ENCODE results near the gene RGS19.

RGS19 gene

DNA sequence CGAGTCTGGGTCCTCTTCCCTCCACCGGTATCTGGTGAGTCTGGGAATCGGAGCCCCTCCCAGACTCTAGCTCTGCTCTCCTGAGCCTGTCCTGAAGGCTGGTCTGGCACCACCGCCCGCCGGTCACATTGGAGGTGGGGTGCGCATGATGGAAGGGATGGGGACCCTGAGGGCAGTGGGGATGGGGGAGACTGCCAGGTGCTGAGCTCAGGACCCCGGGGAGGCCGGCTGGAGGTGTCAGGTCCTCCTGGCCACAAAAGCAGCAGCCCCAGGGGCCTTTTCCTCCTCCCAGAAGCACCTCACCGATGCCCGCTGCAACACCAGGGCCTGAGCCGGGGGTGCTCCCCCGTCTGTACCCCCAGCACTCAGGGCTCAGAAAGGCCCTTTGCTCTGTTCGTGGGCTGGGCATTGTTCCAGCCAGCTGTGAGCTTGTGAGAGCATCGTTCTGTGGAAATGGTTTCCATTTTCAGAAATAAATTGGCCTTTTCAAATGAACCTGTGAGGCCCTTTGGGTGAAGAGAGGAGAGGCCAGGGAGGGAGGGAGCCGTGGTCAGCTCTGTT, 30.6 kb upstream of the RGS19 start:
- DNase-seq (ENCODE audit: low read depth, low spot score) = no peak
- no peak overlapping the region for H3K4me3 ChIP-seq (ENCODE audit: low read length)

DNA sequence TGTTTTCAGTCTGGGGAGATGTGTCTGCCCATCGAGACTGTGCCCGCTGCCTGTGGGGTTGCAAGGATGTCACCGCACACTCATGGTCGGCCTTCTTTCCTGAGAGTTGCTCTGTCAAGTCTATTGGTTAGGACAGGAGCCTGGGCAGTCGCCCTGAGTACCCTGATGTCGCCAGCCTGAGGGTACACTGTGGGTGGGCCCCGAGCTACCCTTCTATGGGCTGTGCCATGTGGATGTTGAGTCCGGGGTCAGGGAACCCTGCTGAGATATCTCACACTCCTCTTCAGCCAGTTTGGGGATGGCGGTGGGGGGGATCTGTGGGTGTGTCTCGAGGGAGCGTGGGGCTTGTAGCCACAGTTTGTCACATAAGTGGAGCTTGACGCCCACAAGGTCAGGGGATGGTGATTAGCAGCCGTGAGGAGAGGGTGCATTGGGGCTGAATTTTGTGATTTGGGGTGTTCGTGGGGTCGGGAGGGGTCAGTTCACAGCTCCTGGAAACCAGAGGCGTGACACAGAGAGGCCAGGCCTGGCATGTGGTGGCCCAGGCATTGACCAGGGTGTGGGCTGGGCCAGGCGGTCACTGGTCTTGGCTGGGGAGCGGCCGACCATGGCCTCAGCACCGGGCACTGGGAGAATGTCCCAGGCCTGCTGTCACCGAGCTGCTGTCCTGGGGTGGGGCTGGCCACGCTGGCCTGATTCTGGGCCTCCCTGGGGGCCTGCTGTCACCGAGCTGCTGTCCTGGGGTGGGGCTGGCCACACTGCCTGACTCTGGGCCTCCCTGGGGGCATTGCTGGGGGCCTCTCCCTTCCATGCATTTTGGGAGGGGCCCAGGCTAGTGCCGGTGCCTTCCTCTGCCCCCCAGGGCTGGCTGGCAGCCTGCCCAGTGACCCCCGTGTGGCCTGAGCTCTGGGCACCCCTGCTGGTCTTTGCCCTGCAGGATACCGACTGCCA, 29.7 kb upstream of the RGS19 start:
- no peak for DNase-seq (ENCODE audit: low read depth, low spot score)
- H3K4me3 ChIP-seq (ENCODE audit: low read length) = no peak overlapping the region

DNA sequence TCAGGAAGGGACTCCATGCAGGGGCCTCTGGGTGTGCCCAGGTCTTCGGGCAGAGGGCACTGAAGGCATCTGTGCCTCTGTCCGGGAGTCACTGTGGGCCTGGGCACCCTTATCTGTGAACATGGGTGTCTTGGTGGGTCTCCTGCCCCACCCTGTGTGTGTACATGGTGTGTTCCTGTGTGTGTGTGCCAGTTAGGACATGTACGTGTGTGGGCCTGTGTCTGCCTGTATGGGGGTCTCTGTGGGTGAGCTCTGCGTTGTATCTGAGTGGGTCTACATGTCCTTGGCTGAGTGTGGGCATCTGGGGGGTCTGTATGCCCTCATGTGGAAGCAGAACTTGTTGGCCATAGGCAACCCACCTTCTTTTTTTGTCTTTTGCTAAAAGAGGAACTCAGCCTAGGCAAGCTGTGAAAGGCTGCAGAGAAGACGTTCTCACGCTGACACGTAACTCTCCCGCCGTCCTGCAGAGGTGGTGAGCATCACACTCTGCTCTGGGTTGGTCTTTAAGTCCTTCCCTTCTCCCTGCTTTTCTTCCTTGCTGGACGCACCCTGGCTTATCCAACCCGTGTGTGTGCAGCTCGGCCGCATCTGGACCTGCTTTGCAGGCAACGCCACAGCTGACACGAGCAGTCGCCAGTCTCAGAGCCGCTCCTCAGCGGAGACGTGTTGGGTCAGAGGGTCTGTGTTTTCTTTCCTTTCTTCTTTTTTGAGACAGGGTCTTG, 28.6 kb upstream of the RGS19 start:
- DNase-seq (ENCODE audit: low read depth, low spot score) = no peak
- no peak overlapping the region for H3K4me3 ChIP-seq (ENCODE audit: low read length)

DNA sequence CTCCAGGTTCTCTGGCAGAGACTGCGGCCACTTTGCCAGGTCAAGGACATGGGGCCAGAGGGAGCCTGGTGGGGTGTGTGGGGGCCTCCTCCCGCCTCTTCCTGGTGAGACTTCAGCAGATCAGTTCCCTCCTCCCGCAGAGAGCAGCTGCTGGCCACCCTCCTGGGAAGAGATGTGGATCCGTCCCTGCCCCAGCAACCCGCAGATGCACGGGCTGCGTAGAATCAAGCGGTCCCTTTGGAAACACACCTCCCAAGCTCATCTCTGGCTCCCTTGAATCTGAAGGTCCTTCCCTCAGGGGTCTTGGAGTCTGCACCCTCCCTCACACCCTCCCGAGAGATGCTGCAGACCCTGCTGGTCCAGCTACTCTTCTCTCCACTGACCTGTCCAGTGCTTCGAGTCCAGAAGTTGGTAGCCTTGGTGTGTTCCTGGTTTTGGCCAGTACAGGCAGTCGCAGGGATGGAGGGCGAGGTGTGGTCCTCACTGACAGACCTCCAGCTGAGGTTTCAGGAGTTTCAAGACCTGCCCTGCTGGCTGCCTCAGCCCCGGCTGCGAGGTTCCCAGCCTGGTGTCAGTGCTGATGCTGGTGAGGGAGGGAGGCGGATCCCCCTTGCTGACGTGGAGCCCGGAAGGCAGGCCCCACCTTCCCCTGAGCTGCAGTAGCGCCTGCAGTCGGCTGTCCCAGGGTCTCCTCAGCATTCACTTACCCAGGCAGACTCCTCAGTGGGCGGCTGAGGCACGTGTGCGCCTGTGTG, 27.8 kb upstream of the RGS19 start, which contains the start of gene NPBWR2:
NPBWR2 (minus strand) TSS at position 585 of the 755 bp plus-strand sequence. CDS start 734 bp downstream, outside the sequence.
- no peak for DNase-seq (ENCODE audit: low read depth, low spot score)
- no peak within 1 kb of the TSS for H3K4me3 ChIP-seq (ENCODE audit: low read length)

DNA sequence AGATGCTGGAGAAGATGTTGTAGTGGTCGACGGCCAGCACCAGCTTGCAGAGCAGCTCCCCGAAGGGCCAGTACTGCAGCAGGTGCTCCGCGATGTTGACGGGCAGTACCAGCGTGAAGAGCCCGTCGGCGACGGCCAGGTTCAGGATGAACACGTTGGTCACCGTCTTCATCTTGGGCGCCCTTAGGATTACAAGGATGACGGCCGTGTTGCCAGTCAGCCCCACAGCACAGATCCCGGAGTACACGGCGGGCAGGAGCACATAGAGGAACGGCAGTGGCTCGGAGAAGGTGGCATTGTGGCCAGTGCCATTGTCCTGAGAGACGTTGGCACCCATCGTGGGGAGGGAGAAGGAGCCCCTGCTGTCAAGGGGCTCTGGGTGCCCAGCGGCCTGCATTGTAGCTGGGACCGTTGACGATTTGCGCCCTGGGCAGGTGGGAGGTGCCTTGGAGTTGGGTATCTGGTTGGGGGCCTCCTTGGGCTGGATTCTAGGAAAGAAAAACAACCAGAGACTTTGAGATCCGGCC, 27.2 kb upstream of the RGS19 start:
- no peak for DNase-seq (ENCODE audit: low read depth, low spot score)

DNA sequence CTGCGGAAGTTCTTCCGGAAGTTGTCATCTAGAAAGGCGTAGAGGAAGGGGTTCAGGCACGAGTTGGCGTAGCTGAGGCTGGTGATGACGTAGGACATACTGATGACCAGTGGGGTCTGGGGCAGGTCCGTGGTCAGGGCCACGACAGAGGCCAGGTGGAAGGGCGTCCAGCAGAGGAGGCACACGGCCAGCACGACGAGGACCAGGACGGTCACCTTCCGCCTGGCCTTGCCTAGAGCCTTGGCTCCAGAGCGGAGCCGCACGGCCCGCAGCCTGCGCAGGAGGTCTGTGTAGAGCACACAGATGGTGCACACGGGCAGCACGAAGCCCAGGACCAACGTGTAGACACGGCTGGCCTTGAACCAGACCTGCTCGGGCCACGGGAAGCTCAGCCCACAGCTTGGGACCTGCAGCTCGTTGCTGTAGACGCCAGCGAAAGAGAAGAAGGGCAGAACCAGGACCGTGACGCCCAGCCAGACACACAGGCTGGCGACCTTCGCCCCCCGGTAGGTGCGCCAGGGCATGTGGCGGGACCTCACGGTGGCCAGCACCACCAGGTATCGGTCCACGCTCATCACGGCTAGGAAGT, 26.6 kb upstream of the RGS19 start:
- no peak overlapping the region for H3K4me3 ChIP-seq (ENCODE audit: low read length)
- no peak for DNase-seq (ENCODE audit: low read depth, low spot score)

More for the DNA sequence above, 27.2 kb upstream of the RGS19 start:
- no peak overlapping the region for H3K4me3 ChIP-seq (ENCODE audit: low read length)

DNA sequence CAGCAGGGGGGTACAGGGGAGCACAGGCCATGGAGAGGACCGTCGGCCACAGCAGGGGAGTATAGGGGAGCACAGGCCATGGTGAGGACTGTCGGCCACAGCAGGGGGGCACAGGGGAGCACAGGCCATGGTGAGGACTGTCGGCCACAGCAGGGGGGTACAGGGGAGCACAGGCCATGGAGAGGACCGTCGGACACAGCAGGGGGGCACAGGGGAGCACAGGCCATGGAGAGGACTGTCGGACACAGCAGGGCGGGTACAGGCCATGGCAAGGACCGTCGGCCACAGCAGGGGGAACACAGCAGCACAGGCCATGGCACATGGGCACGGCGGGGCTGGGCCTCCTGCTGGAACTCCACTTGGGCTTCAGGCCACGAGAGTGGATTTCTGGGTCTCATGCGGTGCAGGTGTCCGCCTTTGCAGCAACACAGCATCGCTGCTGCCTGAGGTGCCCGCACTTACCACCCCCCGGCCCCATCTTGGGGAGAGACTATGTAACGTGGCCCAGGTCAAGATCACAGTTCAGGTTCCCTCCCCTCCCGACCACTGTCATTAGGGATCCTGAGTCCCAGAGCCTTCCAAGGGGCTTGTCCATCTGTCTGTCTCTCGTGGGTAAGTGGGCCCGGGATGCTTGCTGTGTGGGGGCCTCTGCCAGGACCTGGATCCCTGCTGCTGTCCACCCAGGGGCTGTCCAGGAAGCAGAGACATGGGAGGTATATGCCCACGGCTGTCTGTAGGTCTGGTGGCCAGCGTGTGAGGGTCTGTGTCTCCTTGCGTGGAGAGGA, 25.5 kb upstream of the RGS19 start:
- no peak for DNase-seq (ENCODE audit: low read depth, low spot score)
- H3K4me3 ChIP-seq (ENCODE audit: low read length) = no peak overlapping the region

DNA sequence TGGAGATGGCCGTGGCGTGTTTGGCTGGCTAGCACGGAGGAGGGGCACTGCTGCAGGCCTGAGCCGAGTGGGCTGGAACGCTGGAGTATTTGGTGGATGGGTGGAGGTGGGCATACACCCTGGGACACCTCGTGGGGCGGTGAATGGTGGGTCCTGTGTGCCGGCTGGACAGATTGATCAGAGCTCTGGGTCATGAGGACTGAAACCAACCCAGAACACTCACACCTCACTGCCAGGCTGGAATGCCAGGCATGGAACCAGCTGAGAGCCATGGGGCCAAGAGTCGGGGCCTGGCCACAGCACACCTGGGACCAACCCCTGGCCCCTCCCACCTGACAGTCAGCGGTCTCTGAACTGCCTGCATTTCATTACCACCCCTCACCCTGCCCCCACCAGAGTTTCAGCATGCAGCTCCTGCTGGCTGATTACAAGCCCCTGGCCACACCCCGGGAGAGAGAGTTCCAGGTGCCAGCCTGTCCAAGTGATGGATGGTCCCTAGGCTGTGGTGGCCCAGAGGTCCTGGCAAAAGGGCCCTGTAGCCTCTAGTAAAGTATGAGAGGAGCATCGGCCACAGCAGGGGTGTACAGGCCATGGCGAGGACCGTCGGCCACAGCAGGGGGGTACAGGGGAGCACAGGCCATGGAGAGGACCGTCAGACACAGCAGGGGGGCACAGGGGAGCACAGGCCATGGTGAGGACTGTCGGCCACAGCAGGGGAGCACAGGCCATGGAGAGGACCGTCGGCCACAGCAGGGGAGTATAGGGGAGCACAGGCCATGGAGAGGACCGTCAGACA, 24.8 kb upstream of the RGS19 start:
- H3K4me3 ChIP-seq (ENCODE audit: low read length) = no peak overlapping the region
- no peak for DNase-seq (ENCODE audit: low read depth, low spot score)

DNA sequence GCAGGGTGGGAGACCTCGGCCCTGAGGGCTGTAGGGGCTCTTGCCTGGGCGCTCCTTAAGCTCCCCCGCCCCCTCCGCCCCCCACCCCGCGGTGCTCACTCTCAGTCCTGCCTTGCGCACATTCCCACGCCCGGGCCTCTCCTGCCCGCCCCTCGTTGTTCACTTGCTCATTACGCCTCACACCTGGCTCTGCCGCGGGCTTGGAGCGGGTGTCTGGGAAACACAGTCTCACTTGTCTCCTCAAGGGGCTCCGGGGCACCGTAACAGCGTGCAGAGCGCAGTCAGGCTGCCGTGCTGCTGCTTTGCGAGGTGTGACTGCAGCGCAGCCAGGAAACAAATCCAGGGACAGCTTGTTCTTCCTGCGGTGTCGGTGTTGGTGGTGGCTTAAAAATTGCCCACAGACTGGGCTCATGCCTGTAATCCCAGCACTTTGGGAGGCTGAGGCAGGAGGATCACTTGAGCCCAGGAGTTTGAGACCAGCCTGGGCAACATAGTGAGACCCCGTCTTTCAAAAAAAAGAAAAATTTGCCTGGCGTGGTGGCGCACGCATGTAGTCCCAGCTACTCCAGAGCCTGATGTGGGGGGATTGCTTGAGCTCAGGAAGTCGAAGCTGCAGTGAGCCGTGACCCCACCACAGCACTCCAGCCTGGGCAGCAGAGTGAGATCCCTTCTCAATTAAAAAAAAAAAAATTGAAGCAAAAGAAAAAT, 23.5 kb upstream of the RGS19 start:
- no peak for DNase-seq (ENCODE audit: low read depth, low spot score)

DNA sequence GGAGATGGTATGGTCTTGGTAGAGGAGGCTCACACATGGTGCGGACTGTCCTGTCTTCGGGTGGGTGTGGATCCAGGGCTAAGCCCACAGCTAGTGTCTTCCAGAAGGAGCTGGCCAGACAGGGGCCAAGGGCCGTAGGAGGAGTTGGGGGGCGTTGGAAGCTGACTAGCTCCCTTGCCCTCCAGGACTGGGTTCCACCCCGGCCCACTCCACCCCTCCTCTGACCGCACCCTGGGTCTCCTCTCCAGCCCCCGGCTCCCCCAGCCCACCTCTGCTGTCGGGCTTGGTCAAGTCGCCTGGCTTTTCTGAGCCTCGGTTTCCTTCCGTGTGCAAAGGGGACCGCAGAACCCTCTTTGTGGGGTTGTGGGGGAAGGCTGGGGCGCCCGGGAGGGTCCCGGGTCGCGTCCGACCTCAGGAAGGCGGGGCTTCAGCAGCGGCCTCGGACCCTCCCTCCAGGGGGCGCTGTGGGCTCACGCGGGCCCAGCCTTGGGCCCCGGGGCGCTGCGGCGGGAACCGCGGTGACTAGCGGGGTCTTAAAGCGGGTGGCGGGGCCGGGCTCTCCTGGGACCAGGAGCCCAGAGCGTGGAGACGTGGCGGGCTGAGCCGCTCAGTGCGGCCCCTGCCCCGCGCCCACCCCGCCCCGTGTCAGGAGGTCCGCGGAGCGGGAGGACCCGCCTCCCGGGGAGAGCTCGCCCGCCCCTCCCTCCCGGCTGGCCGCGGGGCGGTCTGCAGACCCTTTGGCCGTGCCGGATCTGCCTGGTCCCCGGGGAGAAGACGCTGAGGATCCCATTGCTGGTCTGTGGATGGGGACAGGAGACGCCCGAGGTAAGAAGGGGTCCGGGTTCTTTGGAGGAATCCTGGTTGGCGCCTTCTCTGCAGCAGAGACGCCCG, 22.7 kb upstream of the RGS19 start:
- no peak for DNase-seq (ENCODE audit: low read depth, low spot score)
- peak overlapping the region; percentile 24 for H3K4me3 ChIP-seq (ENCODE audit: low read length)

More for the DNA sequence above, 23.5 kb upstream of the RGS19 start:
- H3K4me3 ChIP-seq (ENCODE audit: low read length) = peak overlapping the region; percentile 24; the same call in 1 of the 2 replicates

DNA sequence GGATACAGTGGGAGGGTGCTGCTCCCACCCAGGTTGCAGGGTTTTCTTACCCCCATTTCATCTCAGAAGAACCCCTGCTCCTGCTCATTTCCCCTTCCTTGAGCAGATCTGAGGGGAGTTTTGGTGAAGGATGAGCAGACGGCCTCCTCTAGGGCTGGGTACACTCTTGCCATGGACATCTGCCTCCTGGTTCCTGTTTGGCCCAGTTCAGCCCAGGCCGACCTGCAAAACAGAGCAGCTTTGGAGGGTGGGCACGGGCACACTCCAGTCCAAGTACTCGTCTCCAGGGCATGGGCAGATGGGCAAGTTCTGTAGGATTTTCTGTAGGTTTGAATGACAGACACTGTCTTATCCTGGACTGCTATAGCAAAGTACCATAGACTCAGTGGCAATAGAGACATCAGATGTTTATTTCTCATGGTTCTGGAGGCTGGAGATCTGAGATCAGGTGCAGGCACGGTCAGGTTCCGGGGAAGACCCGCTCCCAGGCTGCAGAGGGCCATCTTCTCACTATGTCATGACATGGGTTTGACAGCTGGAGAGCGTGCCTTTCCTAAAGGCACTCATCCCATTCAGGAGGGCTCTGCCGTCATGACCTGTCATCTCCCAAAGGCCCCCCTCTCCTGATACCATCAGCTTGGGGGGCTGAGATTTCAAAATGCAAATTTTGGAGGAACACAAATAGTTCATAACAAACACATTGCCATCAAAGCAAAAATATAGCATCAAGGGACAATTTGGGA, 21.8 kb upstream of the RGS19 start:
- H3K4me3 ChIP-seq (ENCODE audit: low read length) = no peak overlapping the region
- DNase-seq (ENCODE audit: low read depth, low spot score) = no peak

DNA sequence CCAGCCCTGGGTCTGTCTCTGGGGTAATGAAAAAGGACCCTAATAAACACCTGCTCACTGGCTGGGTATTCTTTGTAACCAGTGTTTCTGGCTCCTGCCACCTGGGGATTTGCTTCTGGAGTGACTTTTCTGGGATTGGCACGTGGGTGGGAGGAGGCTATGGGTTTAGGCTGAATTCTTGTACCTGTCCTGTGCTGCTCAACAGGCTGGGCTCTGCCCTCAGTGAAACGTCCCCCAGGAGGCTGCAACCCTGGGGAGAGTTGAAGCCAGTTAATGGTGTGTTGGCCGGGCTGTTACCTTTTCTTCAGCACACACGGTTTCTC, 21.2 kb upstream of the RGS19 start:
- no peak for DNase-seq (ENCODE audit: low read depth, low spot score)
- no peak overlapping the region for H3K4me3 ChIP-seq (ENCODE audit: low read length)

DNA sequence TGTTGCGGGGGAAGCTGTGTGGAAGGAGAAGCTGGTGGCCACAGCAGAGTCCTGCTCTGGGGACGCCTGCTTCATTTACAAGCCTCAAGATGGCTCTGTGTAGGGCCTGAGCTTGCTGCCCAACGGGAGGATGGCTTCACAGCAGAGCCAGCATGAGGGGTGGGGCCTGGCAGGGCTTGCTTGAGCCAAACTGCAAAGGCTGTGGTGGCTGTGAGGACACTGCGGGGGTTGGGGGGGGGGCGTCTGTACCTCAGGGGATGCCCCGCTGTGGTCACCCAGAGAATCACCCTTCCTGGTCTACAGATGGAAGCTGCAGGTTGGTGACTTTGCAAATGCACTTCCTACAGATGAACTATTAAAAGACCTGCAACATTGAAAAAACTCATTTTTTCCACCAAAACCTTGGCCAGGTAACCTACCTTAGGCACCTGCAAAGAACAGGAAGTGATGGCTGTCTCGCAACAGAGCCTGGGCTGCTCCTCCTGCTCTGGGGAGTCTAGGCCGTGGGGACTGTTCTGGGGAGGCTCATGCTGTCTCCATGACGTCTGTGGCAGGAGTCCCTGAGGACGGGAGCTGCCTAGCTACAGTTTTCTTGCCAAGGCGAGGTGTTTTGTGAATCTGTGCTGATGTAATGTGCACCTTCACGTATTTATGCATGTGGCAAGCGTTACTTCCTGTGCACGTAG, 20.7 kb upstream of the RGS19 start:
- DNase-seq (ENCODE audit: low read depth, low spot score) = no peak
- no peak overlapping the region for H3K4me3 ChIP-seq (ENCODE audit: low read length)

DNA sequence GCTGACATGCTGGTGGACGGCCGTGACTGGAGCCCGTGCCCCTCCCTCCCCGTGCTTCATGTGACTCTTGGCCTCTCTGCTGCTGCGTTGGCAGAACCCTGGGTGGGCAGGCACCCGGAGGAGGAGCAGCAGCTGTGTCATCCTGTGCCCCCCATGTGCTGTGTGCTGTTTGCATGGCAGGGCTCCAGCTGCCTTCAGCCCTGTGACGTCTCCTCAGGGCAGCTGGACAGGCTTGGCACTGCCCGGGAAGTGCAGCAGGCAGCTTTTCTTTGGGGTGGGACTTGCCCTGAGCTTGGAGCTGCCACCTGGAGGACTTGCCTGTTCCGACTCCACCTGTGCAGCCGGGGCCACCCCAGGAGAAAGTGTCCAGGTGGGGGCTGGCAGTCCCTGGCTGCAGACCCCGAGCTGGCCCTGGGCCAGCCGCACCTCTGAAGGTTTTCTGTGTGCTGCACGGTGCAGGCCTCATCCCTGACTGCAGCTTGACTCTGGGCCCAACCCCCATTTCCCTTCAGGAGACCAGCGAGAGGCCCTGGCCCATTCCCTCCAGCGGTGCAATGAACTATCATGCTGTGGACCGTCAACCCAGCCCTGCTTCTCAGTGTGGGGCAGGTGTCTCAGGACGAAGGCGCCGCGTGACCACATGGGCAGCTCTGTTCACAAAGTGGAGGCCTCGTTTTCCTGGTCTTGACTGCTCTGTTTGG, 19.9 kb upstream of the RGS19 start:
- no peak for DNase-seq (ENCODE audit: low read depth, low spot score)
- no peak overlapping the region for H3K4me3 ChIP-seq (ENCODE audit: low read length)
